GM19035 (cell line): ENCODE measurements around the gene CBFA2T2.
A peak's percentile ranks its signal among the peaks of the same experiment; 100 is the strongest.

Experiments used
- ATAC-seq: cut with Tn5 transposase; IDR thresholded peaks from one replicate; pipeline ENCODE4 v1.9.1; 2021; ENCODE audit not compliant: unreplicated experiment

The CBFA2T2 gene

DNA sequence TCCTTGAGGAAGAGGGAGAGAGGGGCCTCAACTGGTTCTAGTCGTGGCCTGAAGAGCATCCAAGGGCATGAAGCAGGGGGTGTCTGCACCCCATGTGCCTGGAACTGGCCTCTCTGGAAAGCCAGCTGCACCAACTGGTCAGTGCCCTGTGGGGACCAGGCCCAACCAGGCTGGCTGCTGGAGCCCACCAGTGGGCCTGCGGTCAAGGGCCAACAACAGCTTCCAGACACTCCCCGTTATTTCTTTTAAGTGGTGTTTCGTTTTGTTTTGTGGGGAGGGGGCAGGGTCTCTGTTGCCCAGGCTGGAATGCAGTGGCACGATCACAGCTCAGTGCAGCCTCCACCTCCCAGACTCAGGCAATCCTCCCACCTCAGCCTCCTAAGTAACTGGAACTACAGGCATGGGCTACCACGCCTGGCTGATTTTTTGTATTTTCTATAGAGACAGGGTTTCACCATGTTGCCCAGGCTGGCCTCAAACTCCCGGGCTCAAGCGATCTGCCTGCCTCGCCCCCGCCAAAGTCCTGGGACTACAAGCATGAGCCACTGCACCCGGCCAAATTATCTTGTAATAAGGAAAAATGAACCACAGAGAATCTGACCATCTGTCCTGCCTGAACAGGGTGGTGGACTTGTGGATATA is 160.3 kb downstream of the CBFA2T2 start:
- no peak for ATAC-seq

DNA sequence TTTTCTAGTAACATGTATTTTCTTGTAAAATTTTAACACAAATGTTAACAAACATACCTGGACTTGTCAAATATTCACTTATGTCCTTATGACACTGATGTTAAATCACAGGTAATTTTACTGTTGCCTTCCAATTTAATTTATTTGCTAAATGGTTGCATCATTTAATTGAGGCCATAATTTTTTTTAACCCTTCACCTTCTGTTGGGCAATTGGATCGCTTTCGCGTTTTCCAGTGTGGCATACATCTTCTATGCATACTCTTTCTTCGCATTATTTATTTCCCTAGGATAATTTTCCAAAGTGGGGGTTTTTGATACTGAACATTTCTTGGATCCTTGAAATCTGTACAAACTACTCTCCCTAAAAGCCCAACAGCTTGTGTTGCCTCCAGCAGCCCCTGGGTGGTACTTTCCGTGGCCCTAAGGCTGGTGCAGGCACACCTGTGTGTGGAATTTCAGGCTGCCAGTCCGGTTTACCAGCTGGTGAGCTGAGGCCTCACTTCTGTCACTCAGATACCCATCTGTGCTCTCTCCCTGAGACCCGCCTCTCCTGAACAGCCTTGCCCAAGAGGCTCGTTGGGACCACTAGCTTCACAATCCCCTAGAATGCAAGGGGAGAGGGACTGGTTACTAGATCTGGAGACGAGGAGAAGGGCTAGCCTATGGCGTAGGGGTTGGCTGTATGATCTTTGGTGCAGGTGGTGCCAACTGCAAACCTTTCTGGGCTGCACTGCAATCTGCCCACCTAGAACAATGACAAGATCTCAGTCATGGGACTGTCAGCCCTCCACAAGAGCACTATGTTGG is 161.1 kb downstream of the CBFA2T2 start:
- no peak for ATAC-seq

DNA sequence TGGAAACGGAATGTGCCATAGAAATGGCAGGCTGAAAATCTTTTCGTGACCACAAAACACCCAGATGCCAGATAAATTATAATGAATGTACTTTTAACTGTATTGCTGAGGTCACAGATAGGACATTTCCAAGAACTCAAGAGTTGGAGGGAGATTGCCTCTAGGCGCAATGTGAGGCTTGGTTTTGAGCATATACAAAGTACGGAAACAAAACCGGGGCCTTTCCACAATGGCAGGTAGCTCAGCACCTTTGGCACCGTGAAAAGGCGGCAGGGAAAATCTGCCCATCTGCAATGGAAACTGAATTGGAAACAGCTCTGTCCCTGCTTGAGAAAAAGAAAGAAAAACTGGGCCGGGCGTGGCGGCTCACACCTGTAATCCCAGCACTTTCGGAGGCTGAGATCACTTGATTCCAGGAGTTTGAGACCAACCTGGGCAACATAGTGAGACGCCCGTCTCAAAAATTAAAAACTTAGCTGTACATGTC is 161.7 kb downstream of the CBFA2T2 start:
- ATAC-seq: no peak

GRCh38 chr20:33653218-33653899 is 163.5 kb downstream of the CBFA2T2 start:
- ATAC-seq: no peak

- no peak for ATAC-seq
Observed at GRCh38 chr20:33653900-33654596, 164.2 kb downstream of the CBFA2T2 start.

GRCh38 chr20:33654680-33655161 is 164.8 kb downstream of the CBFA2T2 start:
- no peak for ATAC-seq

DNA sequence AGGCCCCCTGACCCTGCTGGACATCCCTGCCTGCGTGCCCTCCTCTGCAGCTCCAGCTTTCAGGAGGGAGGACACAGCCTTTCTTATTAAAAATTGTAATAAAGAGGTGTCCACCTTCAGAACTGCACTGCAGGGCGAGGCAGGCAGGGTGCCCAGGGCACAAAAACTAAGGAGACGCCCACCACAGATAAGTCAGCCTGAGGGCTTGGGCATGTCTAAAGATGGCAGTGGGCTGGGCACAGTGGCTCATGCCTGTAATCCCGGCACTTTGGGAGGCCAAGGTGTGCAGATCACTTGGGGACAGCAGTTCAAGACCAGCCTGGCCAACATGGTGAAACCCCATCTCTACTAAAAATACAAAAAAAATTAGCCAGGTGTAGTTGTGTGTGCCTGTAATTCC is 165.3 kb downstream of the CBFA2T2 start:
- no peak for ATAC-seq

- ATAC-seq: no peak
Observed at GRCh38 chr20:33656010-33656782, 166.3 kb downstream of the CBFA2T2 start.

DNA sequence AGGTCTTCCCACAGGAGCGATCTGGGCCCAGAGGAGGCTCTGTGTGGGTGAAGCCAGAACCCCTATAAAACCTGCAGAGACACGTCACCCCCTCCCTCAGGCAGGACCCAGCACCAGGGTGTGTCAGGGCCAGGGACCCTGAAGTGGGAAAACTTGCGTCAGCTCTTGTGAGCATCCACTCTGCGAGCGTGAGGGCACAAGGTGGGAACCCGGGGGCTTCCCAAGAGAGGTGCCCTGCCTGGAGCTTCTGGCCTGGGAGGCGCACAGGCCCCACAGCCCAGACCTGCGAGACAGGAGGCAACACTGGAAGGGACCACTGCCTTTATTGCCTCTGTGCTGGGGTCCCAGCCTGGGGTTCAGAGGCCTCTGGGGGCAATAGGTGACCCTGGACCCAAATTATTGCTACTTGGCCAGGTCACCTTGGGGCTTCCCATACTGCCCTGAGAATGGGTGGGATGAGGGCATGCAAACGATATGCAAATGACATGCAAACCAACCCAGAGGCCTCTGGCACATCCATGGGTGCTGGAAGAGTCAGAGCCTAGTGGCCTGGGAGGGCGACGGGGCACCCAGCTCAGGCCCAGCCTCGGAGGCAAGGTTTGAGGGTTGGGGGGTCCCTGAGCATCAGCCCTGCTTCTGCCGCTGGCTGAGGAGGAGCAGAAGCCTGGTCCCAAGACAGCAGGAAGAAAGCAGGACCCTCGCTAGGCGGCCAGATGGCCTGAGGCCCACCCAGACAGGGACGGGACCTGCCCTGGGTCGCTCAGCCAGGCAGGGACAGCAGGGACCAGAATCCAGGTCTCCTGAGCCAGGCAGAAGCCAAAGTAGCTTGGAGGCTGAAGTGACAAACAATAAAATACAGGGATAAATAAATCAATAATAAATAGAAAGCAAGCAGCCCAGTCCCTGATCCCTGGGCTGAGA is 167.1 kb downstream of the CBFA2T2 start:
- ATAC-seq: no peak

- ATAC-seq: no peak
Observed at GRCh38 chr20:33657704-33658095, 167.8 kb downstream of the CBFA2T2 start.

DNA sequence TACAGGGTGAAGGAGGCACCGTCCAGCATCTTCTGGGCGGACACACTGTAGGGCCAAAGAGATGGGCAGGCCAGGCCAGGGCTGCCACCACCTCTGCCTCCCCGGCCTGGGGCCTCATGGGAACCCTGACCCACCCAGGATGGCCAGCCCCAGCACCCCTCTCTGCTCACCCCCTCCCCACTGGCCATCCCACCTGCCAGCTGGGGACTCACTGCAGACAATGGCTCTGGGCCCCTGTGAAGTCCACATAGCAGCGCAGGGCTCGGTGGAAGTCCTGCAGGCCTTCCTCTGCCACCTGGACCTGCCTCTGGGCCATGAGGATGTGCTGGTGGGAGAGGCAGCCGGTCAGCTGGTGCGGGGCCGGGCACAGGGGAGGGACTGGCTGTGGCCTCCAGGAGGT is 168.6 kb downstream of the CBFA2T2 start:
- ATAC-seq: no peak

DNA sequence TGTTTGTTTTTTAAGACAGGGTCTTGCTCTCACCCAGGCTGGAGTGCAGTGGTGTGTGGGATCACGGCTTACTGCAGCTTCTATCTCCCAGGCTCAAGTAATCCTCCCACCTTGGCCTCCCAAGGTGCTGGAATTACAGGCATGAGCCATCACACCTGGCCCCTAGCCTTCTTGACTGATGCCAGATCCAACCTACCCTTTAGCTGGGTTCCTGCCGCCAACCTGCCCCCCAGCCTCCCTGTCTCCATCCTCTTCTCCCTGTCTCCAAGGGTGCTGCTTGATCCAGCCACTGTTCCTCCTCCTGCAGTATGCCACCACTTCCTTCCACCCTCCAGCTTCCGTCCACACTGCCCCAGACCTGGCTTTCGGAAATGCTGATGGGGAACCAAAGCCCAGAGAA is 169.0 kb downstream of the CBFA2T2 start:
- ATAC-seq: no peak

DNA sequence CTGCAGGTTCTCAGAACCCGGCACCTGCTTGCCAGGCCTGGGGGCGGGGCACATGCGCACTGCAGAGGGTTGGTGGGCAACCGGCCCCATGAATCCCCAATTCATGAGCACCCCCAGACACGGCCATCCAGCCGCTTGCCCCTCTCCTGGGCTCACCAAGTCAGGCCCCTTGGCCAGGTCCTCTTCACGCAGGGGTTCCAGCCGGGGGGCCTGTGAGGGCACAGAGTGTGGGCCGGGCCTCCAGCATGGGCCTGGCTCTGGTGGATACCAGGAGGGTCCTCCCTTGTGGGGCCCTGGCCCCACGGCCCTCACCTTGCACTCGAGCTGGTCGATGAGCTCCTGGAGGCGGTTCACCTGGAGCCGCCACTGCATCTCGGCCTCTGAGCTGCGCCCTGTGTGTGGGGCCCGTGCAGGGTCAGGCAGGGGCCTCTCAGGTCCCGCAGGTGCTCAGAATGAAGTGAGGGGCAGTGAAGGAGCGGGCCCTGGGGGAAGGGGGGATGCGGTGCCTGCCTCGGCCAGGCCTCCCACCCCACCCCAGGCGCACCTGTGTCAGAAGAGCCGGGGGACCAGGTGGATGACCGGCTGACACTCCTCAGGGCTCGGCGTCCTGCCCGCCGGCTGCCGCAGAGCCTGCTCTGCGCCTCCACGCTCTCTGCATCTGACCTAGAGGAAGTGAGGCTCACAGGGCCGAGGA is 169.6 kb downstream of the CBFA2T2 start:
- ATAC-seq: no peak

- no peak for ATAC-seq
Observed at GRCh38 chr20:33660035-33660684, 170.3 kb downstream of the CBFA2T2 start.

DNA sequence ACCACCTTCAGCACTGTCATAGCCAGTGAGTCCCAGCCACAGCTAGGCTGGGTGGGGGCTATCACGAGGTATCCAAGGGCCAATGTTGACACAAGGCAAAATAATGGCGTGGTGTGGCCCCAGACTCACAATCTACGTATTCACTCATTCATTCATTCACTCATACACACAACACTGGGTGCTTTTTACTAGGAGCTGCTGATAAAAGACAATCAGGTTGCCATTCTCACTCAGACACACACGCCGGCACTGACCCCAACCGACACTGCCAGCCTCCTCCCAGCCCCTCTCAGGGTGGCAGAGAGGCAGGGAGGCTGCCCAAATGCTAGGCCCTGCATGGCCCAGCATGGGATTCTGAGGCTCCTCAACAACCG is 170.8 kb downstream of the CBFA2T2 start:
- ATAC-seq: no peak

DNA sequence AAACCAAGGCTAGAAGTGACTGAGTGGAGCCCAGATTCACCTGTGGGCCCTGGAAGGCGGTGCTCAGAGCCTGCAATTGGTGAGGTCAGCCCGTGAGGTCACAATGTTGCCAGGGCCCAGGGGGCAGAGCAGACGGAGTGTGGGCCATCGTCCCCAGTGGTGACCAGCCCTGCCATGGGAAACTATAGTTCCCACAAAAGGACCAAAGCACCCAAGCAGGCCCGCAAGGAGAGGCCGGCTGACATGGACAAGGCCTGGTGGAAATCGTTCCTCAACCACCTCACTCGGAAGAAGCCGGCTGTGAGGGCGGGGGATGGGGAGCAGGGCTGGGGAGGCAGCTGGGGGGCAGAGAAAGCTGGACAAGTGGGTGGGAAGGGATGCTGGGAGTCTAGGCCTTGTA is 172.3 kb downstream of the CBFA2T2 start, which contains the start of gene C20orf144:
TSS of gene C20orf144 (plus strand) at position 156 of the 400 bp plus-strand sequence. CDS start at position 175, 19 bp downstream.
- no peak for ATAC-seq

- ATAC-seq: peak; percentile 41
Observed at GRCh38 chr20:33663161-33664084, 173.5 kb downstream of the CBFA2T2 start.
